AG04449 (cell line): Measurements from ENCODE around the gene YTHDC2.

Experiments
- CTCF ChIA-PET: fragments of 350-600 bp; formaldehyde crosslinking; extraction: SDS; loops from one replicate; lab custom pipeline; 2021; ENCODE audit warnings: antibody characterized with exemption; lab: Yijun Ruan, JAX
- POLR2A ChIA-PET: fragments of 400-600, 350-600 bp; formaldehyde crosslinking; extraction: SDS; loops from one replicate; lab custom pipeline; 2020; ENCODE audit warnings: antibody characterized with exemption, inconsistent platforms; lab: Yijun Ruan, JAX
- DNase-seq: peaks from one replicate; pipeline ENCODE4 v3.0.0-alpha.2; 2010; ENCODE audit warnings: low read depth, low spot score
- H3K4me3 ChIP-seq: 2 replicates; pipeline ENCODE4 v1.5.1; 2011; ENCODE audit warnings: low read depth, mild to moderate bottlenecking, control low read depth, low read length
- CTCF ChIP-seq: IDR thresholded peaks from one replicate; pipeline ENCODE4 v1.5.1; 2011; ENCODE audit warnings: mild to moderate bottlenecking, moderate library complexity, low read length, control low read depth, inconsistent platforms; ENCODE audit not compliant: insufficient read depth; ENCODE audit errors: missing control alignments

Gene YTHDC2

GRCh38 chr5:113607361-113607760 lies 93.9 kb downstream of the YTHDC2 start:
- no peak for TF ChIP-seq CTCF
- DNase-seq, result no peak
- POLR2A ChIA-PET, result no interaction called here
- H3K4me3 ChIP-seq, result no peak overlapping the region
- CTCF ChIA-PET, result interaction anchor here (0.6 to 8.1 kb wide), 10 partner anchors 12 to 1433 kb away, joined by 3 to 53 read pairs (median 4); no protein-coding TSS in a partner anchor

GRCh38 chr5:113608113-113608596 lies 94.7 kb downstream of the YTHDC2 start:
- no peak overlapping the region for H3K4me3 ChIP-seq
- DNase-seq, result no peak
- CTCF ChIA-PET, result interaction anchor here (0.6 to 8.1 kb wide), 11 partner anchors 10 to 1432 kb away, joined by 3 to 53 read pairs (median 4); no protein-coding TSS in a partner anchor
- POLR2A ChIA-PET, result no interaction called here
- no peak for TF ChIP-seq CTCF

GRCh38 chr5:113612060-113612496 lies 98.6 kb downstream of the YTHDC2 start:
- ChIA-PET CTCF (interaction anchor here (0.7 to 5.1 kb wide), 31 partner anchors 9 to 1635 kb away, joined by 3 to 85 read pairs (median 5); no protein-coding TSS in a partner anchor), POLR2A (no interaction called here)
- H3K4me3 ChIP-seq, result no peak overlapping the region
- peak; percentile 31 for TF ChIP-seq CTCF
- no peak for DNase-seq

GRCh38 chr5:113614191-113614590 lies 100.7 kb downstream of the YTHDC2 start:
- TF ChIP-seq CTCF, result no peak
- CTCF ChIA-PET, result interaction anchor here (0.8 to 5.1 kb wide), 4 partner anchors 48 to 1633 kb away, joined by 3 to 85 read pairs (median 14); no protein-coding TSS in a partner anchor
- POLR2A ChIA-PET, result no interaction called here
- no peak overlapping the region for H3K4me3 ChIP-seq
- DNase-seq, result no peak

GRCh38 chr5:113615708-113616107 lies 102.2 kb downstream of the YTHDC2 start:
- no peak for DNase-seq
- no peak for TF ChIP-seq CTCF
- H3K4me3 ChIP-seq, result no peak overlapping the region
- ChIA-PET POLR2A (no interaction called here), CTCF (interaction anchor here (1.0 to 5.1 kb wide), 3 partner anchors 10 to 837 kb away, joined by 3 to 85 read pairs (median 4); no protein-coding TSS in a partner anchor)

- ChIA-PET CTCF (interaction anchor here (0.8 to 1.0 kb wide), 2 partner anchors 47 to 1172 kb away, joined by 3 to 4 read pairs; no protein-coding TSS in a partner anchor), POLR2A (no interaction called here)
- H3K4me3 ChIP-seq, result no peak overlapping the region
- no peak for DNase-seq
- TF ChIP-seq CTCF, result no peak
Observed at GRCh38 chr5:113617191-113617796, 103.8 kb downstream of the YTHDC2 start.
